GM12891 (cell line): Measurements from ENCODE around the gene KRT31.
"Not testable (repeated sequence)": the region's sequence is repeated elsewhere in the genome, so short reads cannot be mapped to it uniquely, and the experiment has no call there.

Experiments
- DNase-seq: peaks from one replicate; pipeline ENCODE4 v3.0.0; 2011; ENCODE audit warnings: low spot score; ENCODE audit not compliant: insufficient read length
- FAIRE-seq: peaks from 2 replicates; lab custom pipeline; 2011; peaks lifted over from hg19 to GRCh38; lab: Jason Lieb, UNC
- PAX5 ChIP-seq: IDR thresholded peaks from 2 replicates; pipeline ENCODE4 v1.6.1; 2011; ENCODE audit warnings: low read length, moderate library complexity, mild to moderate bottlenecking; ENCODE audit not compliant: insufficient read depth, severe bottlenecking
- POLR2A ChIP-seq: IDR thresholded peaks from 2 replicates; pipeline ENCODE4 v1.6.1; 2011; ENCODE audit warnings: low read depth, low read length, control low read depth
- POLR2AphosphoS5 ChIP-seq: IDR thresholded peaks from 2 replicates; pipeline ENCODE4 v1.6.1; 2011; ENCODE audit warnings: low read depth, low read length, control low read depth
- POU2F2 ChIP-seq: IDR thresholded peaks from 2 replicates; pipeline ENCODE4 v1.6.1; 2011; ENCODE audit warnings: low read depth, mild to moderate bottlenecking, control low read depth, low read length, moderate library complexity
- SPI1 ChIP-seq: IDR thresholded peaks from 2 replicates; pipeline ENCODE4 v1.6.1; 2011; ENCODE audit warnings: low read depth, low read length, control low read depth
- TAF1 ChIP-seq: IDR thresholded peaks from 2 replicates; pipeline ENCODE4 v1.6.1; 2011; ENCODE audit warnings: low read depth, low read length, control low read depth

The KRT31 gene

GRCh38 chr17:41434005-41434404 lies 36.6 kb upstream of the KRT31 start:
- no peak for FAIRE-seq

DNA sequence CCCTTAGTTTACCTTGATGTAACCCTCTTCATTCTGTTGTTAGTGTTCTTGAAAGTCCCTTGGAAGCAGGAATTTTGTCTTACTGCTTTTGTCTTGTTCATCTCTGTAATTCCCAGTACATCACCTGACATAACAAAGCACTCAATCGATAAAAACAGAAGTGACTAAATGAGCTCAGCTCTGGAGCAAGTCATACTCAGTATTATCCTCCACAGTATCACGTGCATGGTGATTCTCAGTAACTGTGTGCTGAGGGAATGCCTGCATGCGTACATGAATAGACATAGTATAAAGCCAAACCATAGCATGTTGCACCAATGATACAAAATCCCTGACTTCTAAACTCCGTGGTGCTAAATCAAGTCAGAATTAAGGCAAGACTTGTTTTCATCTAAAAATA lies 36.2 kb upstream of the KRT31 start:
- TF ChIP-seq POLR2AphosphoS5 (no peak), PAX5 (no peak), POU2F2 (no peak), SPI1 (no peak), TAF1 (no peak), POLR2A (no peak)
- DNase-seq (no peak), FAIRE-seq (no peak)

More at GRCh38 chr17:41434005-41434404, 36.6 kb upstream of the KRT31 start:
- no peak for DNase-seq
- no peak for TF ChIP-seq SPI1
- TF ChIP-seq POU2F2 = no peak
- TF ChIP-seq TAF1 = no peak
- TF ChIP-seq POLR2A = no peak
- TF ChIP-seq PAX5 = no peak
- TF ChIP-seq POLR2AphosphoS5 = no peak

DNA sequence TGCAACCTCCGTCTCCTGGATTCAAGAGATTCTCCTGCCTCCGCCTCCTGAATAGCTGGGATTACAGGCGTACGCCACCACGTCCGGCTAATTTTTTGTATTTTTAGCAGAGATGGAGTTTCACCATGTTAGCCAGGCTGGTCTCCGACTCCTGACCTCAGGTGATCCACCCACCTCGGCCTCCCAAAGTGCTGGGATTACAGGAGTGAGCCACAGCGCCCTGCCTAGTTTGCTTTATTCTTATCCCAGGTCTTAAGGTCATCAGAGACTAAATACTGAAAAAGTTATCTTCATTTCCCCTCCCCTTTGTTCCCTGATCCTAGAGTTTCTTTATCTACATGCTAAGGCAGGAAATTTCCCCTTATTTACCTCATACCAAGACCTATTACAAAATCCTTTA lies 33.0 kb upstream of the KRT31 start:
- not testable (repeated sequence) for DNase-seq, FAIRE-seq

GRCh38 chr17:41429667-41430066 lies 32.3 kb upstream of the KRT31 start:
- TF ChIP-seq PAX5 (no peak), POLR2A (no peak), POU2F2 (no peak), POLR2AphosphoS5 (no peak), TAF1 (no peak), SPI1 (no peak)
- no peak for DNase-seq
- no peak for FAIRE-seq

- FAIRE-seq (no peak), DNase-seq (no peak)
- TF ChIP-seq POU2F2 (no peak), TAF1 (no peak), PAX5 (no peak), POLR2AphosphoS5 (no peak), SPI1 (no peak), POLR2A (no peak)
Measured at GRCh38 chr17:41428591-41429291, 31.3 kb upstream of the KRT31 start.

DNA sequence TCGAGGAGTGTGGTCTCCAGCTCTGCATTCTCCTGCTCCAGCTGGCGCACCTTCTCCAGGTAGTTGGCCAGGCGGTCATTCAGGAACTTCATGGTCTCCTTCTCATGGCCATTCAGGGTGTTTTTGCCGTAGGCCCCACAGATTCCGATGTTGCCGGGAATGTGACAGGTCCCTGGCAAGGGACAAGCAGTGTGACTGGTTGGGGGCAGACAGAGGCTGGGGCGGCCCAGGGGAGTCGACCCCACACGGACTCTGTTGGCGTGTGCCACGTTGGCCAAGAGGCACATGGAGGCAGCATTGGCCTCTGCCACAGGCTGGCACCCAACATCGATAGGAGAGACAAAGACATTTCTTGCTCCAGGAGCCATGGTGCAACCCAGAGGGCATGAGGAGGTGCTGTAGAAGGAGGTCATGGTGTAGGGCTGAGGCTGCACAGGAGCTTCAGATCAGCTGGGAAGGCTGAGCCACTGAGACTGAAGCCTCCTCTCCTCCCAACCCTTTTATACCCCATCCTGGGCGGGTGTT lies 26.8 kb upstream of the KRT31 start, which contains the start of gene KRT37:
TSS of gene KRT37 (minus strand) at position 475 of the 525 bp plus-strand sequence. CDS start at position 413, 62 bp downstream.
- TF ChIP-seq TAF1 (no peak), PAX5 (no peak), POLR2AphosphoS5 (no peak), POLR2A (no peak), SPI1 (no peak), POU2F2 (no peak)
- FAIRE-seq = no peak
- DNase-seq = no peak

DNA sequence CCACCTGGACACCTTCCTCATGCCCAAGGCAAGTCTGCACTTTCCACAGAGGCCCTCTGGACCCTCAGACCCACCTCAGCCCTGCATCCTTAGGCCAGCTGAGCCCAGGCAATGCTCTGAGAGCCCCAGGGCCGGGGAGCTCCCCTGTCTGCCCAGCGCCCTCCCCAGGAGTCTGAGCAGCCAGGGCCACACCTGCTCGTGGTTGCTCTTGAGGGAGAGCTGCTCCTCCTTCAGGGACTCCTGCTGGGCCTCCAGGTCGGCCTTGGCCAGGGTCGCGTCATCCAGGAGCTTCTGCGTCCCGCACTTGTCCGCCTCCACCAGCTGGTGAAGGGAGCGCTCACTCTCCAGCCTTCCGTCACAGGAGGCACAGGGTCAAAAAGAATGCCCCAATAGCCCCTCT lies 25.2 kb upstream of the KRT31 start:
- FAIRE-seq = not testable (repeated sequence)

GRCh38 chr17:41421617-41422016 lies 24.2 kb upstream of the KRT31 start:
- FAIRE-seq (no peak), DNase-seq (no peak)
- no peak for TF ChIP-seq POLR2A
- TF ChIP-seq PAX5 = no peak

More for the DNA sequence above, 25.2 kb upstream of the KRT31 start:
- not testable (repeated sequence) for DNase-seq

- TF ChIP-seq POLR2A (no peak), SPI1 (no peak), POLR2AphosphoS5 (no peak), POU2F2 (no peak), TAF1 (no peak)
- no peak for FAIRE-seq
- no peak for DNase-seq
Measured at GRCh38 chr17:41421116-41421515, 23.7 kb upstream of the KRT31 start.

DNA sequence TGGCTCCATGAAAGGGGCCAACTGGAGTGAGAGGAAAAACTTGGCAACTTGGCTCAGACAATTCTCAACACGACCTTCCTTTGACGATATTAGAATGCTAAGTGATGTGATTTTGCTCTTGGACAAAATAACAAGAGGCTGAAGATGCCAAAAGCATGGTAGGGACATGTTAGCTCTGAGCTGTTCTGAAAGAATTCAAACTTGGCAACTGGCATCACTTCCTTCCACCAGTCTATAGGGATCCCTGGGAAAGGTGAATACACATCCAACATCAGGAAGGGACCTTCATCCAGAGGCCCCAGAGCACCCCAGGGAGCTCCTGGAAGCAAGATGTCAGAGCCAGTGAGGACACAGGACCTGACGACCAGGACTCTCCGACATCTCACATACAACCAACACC lies 22.7 kb upstream of the KRT31 start:
- DNase-seq (no peak), FAIRE-seq (no peak)

More for the DNA sequence above, 22.7 kb upstream of the KRT31 start:
- no peak for TF ChIP-seq POLR2AphosphoS5
- TF ChIP-seq POU2F2 = no peak
- no peak for TF ChIP-seq PAX5
- TF ChIP-seq TAF1 = no peak
- TF ChIP-seq POLR2A = no peak
- no peak for TF ChIP-seq SPI1
